GM23338 (cell line): ENCODE results near the gene B4GAT1.

Source experiments
- CREB1 ChIP-seq: fragments of 250-450 bp; sonication (Bioruptor Pico); IDR thresholded peaks from 2 replicates; pipeline ENCODE4 v1.5.0; 2020; ENCODE audit warnings: low read depth, mild to moderate bottlenecking, moderate library complexity
- EZH2 ChIP-seq: fragments of 200-600 bp; sonication (generic); IDR thresholded peaks from one replicate; pipeline ENCODE4 v1.8.0; 2017; ENCODE audit warnings: antibody characterized with exemption, mild to moderate bottlenecking, low read depth; ENCODE audit not compliant: unreplicated experiment
- EZH2phosphoT487 ChIP-seq: fragments of 200-600 bp; sonication (generic); IDR thresholded peaks from one replicate; pipeline ENCODE4 v1.8.1; 2018; ENCODE audit warnings: antibody characterized with exemption; ENCODE audit not compliant: unreplicated experiment
- JUNB ChIP-seq: IDR thresholded peaks from one replicate; pipeline ENCODE4 v1.6.1; 2016; ENCODE audit warnings: antibody characterized with exemption; ENCODE audit not compliant: unreplicated experiment
- POLR2AphosphoS5 ChIP-seq: IDR thresholded peaks from 2 replicates; pipeline ENCODE4 v1.6.1; 2016; ENCODE audit warnings: antibody characterized with exemption, low read depth
- STAT1 ChIP-seq: IDR thresholded peaks from one replicate; pipeline ENCODE4 v1.6.1; 2016; ENCODE audit warnings: antibody characterized with exemption; ENCODE audit not compliant: unreplicated experiment
- TF ChIP-seq, protein P1 (sequence below), 2 experiments: fragments of 200-600 bp in 1 of 2; sonication (generic) in 1 of 2; conservative IDR thresholded peaks; 2 replicates each; pipeline versions ENCODE4 v1.5.1 to v1.6.1; 2016 to 2017; ENCODE audit warnings: antibody characterized with exemption in 2 of 2, low read depth in 2 of 2, mild to moderate bottlenecking in 2 of 2, moderate library complexity in 1 of 2
- TF ChIP-seq, protein P2 (sequence below): IDR thresholded peaks from one replicate; pipeline ENCODE4 v1.6.1; 2018; ENCODE audit warnings: antibody characterized with exemption; ENCODE audit not compliant: unreplicated experiment
- TF ChIP-seq, protein P3 (sequence below): IDR thresholded peaks from 2 replicates; pipeline ENCODE4 v1.6.1; 2016; ENCODE audit warnings: antibody characterized with exemption

DNA sequence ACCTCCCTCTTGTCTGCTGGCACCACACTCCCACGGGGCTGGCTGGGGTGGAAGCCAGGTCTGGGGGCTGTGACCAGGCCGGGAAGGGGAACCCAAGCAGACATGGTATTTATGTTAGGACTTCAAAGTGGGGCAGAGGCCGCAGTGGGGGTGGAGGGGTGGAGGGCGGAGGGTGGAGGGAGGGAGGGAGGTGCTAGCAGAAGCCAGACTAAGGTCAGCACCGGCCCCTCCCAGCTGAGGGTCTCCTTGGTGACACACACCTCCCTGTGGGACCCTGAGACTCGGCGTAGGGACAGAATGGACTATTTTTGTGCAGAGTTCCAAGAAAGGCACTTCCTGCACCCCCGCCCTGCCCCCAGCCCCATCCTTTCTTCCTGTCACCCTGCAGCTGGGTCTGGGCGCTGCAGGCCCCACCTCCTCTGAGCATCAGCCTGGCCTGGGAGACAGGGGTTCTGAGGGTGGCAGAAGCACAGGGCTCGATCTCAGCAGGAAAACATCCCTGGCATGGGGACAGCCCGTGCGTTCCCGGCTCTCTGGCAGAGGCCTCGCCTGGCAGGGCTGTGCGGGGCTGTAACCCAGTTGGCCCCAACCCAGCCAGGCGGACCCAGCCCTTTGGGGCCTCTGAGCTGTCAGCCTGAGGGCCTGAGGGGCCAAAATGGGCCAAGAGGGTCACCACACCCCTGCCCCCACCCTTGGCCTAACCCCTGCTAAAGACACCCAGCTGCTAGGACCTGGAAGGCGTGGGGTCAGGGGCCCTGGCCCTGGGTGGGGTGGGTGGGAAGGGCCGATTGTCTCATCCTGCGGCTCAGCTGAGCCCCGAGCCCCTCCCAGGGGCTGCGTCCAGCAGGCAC is 20.9 kb downstream of the B4GAT1 start:
- TF ChIP-seq, protein P1, sequence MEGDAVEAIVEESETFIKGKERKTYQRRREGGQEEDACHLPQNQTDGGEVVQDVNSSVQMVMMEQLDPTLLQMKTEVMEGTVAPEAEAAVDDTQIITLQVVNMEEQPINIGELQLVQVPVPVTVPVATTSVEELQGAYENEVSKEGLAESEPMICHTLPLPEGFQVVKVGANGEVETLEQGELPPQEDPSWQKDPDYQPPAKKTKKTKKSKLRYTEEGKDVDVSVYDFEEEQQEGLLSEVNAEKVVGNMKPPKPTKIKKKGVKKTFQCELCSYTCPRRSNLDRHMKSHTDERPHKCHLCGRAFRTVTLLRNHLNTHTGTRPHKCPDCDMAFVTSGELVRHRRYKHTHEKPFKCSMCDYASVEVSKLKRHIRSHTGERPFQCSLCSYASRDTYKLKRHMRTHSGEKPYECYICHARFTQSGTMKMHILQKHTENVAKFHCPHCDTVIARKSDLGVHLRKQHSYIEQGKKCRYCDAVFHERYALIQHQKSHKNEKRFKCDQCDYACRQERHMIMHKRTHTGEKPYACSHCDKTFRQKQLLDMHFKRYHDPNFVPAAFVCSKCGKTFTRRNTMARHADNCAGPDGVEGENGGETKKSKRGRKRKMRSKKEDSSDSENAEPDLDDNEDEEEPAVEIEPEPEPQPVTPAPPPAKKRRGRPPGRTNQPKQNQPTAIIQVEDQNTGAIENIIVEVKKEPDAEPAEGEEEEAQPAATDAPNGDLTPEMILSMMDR (conservative IDR thresholded peaks at IDR 0.05; ENCODE audit: low read depth in 2 of 2), result no peak
- no peak for TF ChIP-seq POLR2AphosphoS5
- TF ChIP-seq EZH2, result no peak
- TF ChIP-seq STAT1, result no peak
- TF ChIP-seq, protein P2, sequence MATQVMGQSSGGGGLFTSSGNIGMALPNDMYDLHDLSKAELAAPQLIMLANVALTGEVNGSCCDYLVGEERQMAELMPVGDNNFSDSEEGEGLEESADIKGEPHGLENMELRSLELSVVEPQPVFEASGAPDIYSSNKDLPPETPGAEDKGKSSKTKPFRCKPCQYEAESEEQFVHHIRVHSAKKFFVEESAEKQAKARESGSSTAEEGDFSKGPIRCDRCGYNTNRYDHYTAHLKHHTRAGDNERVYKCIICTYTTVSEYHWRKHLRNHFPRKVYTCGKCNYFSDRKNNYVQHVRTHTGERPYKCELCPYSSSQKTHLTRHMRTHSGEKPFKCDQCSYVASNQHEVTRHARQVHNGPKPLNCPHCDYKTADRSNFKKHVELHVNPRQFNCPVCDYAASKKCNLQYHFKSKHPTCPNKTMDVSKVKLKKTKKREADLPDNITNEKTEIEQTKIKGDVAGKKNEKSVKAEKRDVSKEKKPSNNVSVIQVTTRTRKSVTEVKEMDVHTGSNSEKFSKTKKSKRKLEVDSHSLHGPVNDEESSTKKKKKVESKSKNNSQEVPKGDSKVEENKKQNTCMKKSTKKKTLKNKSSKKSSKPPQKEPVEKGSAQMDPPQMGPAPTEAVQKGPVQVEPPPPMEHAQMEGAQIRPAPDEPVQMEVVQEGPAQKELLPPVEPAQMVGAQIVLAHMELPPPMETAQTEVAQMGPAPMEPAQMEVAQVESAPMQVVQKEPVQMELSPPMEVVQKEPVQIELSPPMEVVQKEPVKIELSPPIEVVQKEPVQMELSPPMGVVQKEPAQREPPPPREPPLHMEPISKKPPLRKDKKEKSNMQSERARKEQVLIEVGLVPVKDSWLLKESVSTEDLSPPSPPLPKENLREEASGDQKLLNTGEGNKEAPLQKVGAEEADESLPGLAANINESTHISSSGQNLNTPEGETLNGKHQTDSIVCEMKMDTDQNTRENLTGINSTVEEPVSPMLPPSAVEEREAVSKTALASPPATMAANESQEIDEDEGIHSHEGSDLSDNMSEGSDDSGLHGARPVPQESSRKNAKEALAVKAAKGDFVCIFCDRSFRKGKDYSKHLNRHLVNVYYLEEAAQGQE, result no peak
- no peak for TF ChIP-seq CREB1 (CRISPR knock-in tag)
- no peak for TF ChIP-seq EZH2phosphoT487
- TF ChIP-seq JUNB, result no peak
- TF ChIP-seq, protein P3, sequence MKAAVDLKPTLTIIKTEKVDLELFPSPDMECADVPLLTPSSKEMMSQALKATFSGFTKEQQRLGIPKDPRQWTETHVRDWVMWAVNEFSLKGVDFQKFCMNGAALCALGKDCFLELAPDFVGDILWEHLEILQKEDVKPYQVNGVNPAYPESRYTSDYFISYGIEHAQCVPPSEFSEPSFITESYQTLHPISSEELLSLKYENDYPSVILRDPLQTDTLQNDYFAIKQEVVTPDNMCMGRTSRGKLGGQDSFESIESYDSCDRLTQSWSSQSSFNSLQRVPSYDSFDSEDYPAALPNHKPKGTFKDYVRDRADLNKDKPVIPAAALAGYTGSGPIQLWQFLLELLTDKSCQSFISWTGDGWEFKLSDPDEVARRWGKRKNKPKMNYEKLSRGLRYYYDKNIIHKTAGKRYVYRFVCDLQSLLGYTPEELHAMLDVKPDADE, result no peak
